Measurements from ENCODE around the gene CPED1. TPM values are rescaled to one million over a fixed set of nuclear protein-coding genes. Genes with fewer than 3 reads are reported as not detected.

The CPED1 gene
- total RNA-seq, 1 experiment from 2014 or later, result 0.44 TPM

- no peak for TF ChIP-seq MLX (CRISPR knock-in tag; IDR thresholded peaks at IDR 0.05)
- no peak for TF ChIP-seq MYBL2 (CRISPR knock-in tag; IDR thresholded peaks at IDR 0.05)
- no peak for TF ChIP-seq ZNF263 (CRISPR knock-in tag; IDR thresholded peaks at IDR 0.05; ENCODE audit: low read depth)
- TF ChIP-seq SP1 (CRISPR knock-in tag; conservative IDR thresholded peaks at IDR 0.05), result no peak
- TF ChIP-seq ZNF138 (CRISPR knock-in tag; conservative IDR thresholded peaks at IDR 0.05), result no peak
- no peak for TF ChIP-seq ATF2 (CRISPR knock-in tag; IDR thresholded peaks at IDR 0.05; ENCODE audit: borderline replicate concordance, low read depth)
- TF ChIP-seq IRF1 (CRISPR knock-in tag; IDR thresholded peaks at IDR 0.05), result no peak
- no peak for TF ChIP-seq ZSCAN18 (CRISPR knock-in tag; IDR thresholded peaks at IDR 0.05)
- no peak for TF ChIP-seq NFATC4 (CRISPR knock-in tag; IDR thresholded peaks at IDR 0.05)
- no peak for TF ChIP-seq FOXP1 (CRISPR knock-in tag; IDR thresholded peaks at IDR 0.05; ENCODE audit: borderline replicate concordance)
- TF ChIP-seq CDX4 (CRISPR knock-in tag; IDR thresholded peaks at IDR 0.05; ENCODE audit: borderline replicate concordance), result no peak
- no peak for TF ChIP-seq ATF6 (CRISPR knock-in tag; IDR thresholded peaks at IDR 0.05)
- TF ChIP-seq AR (CRISPR knock-in tag; IDR thresholded peaks at IDR 0.05), result no peak
- TF ChIP-seq TEAD4 (CRISPR knock-in tag; IDR thresholded peaks at IDR 0.05), result no peak
- TF ChIP-seq FOXP4 (CRISPR knock-in tag; IDR thresholded peaks at IDR 0.05), result no peak
- TF ChIP-seq EMX1 (CRISPR knock-in tag; IDR thresholded peaks at IDR 0.05), result no peak
- ChIA-PET CTCF (no interaction called here), POLR2A (no interaction called here)
- no peaks in the 10 kb centered on the region for H3K36me3 Mint-ChIP-seq
- no peaks in the 10 kb centered on the region for H3K27me3 Mint-ChIP-seq (ENCODE audit: low read depth)
- no peak overlapping the region for H3K27ac Mint-ChIP-seq
- ATAC-seq, result no peak
- H3K9me3 Mint-ChIP-seq, result peaks cover 4% of the 10 kb centered on the region
- H3K4me3 Mint-ChIP-seq, result no peak overlapping the region
- DNase-seq (ENCODE audit: low spot score), result no peak
- peaks cover 29% of the 10 kb centered on the region for H3K4me1 Mint-ChIP-seq
Measured at GRCh38 chr7:121266307-121266894, 277.9 kb downstream of the CPED1 start.

All from WTC11 (cell line).